Measurements from ENCODE around the gene ZBTB7B. TPM values are rescaled to one million over a fixed set of nuclear protein-coding genes. Genes with fewer than 3 reads are reported as not detected.
A peak's percentile ranks its signal among the peaks of the same experiment; 100 is the strongest.

ZBTB7B gene
- total and polyA plus RNA-seq, 9 of the 15 experiments (the other 6 are each of a cell fraction or from before 2014, with no cell fraction given), result 0.04 to 46.5 (median 15.2) TPM

- TF ChIP-seq VEZF1 (CRISPR knock-in tag; IDR thresholded peaks at IDR 0.05), result peak; percentile 86
- peak; percentile 95 for TF ChIP-seq SP1 (CRISPR knock-in tag; IDR thresholded peaks at IDR 0.05)
- peak; percentile 92 for TF ChIP-seq MYNN (IDR thresholded peaks at IDR 0.05)
- no peak for TF ChIP-seq MYNN (CRISPR knock-in tag; IDR thresholded peaks at IDR 0.05)
- no peak; a peak in 1 of 3 replicates for TF ChIP-seq CBX3 (IDR thresholded peaks at IDR 0.05; ENCODE audit: borderline replicate concordance in 1 of 2, low read length in 2 of 2)
- no peak for TF ChIP-seq BDP1 (IDR thresholded peaks at IDR 0.05; ENCODE audit: insufficient read depth, insufficient read length)
- TF ChIP-seq MTA2 (IDR thresholded peaks at IDR 0.05; ENCODE audit: low read depth), result no peak
- no peak for TF ChIP-seq ZNF436 (CRISPR knock-in tag; IDR thresholded peaks at IDR 0.05)
- no peak for TF ChIP-seq SNRNP70 (optimal IDR thresholded peaks at IDR 0.05; ENCODE audit: low read depth, low read length)
- TF ChIP-seq ILK (tag; IDR thresholded peaks at IDR 0.05; ENCODE audit: borderline replicate concordance, low read depth), result no peak
- no peak for TF ChIP-seq ZNF354B (CRISPR knock-in tag; IDR thresholded peaks at IDR 0.05)
- no peak for TF ChIP-seq ZNF41 (CRISPR knock-in tag; conservative IDR thresholded peaks at IDR 0.05)
- peak; percentile 98 for TF ChIP-seq ZBTB7A (IDR thresholded peaks at IDR 0.05; ENCODE audit: borderline replicate concordance, control insufficient read depth, low read depth, low read length)
- TF ChIP-seq DEAF1 (CRISPR knock-in tag; IDR thresholded peaks at IDR 0.05), result peak; percentile 84
- peak; percentile 97 for TF ChIP-seq HNRNPK (IDR thresholded peaks at IDR 0.05; ENCODE audit: low read depth, low read length, poor library complexity, severe bottlenecking)
- TF ChIP-seq LCOR (CRISPR knock-in tag; IDR thresholded peaks at IDR 0.05), result peak; percentile 97
- peak; percentile 76; the same call in 1 of the 2 replicates for TF ChIP-seq TCF7 (IDR thresholded peaks at IDR 0.05; ENCODE audit: borderline replicate concordance)
- TF ChIP-seq E2F5 (CRISPR knock-in tag; IDR thresholded peaks at IDR 0.05), result peak; percentile 91; the same call in 1 of the 2 replicates
- no peak for TF ChIP-seq FOXO4 (CRISPR knock-in tag; IDR thresholded peaks at IDR 0.05)
- TF ChIP-seq MLLT1 (IDR thresholded peaks at IDR 0.05), result peak; percentile 56 to 98; a peak in 3 of 4 replicates
- TF ChIP-seq CBFB (CRISPR knock-in tag; IDR thresholded peaks at IDR 0.05), result no peak
Measured at GRCh38 chr1:155017041-155017945, 14.7 kb downstream of the ZBTB7B start (continued).

All from K562 (cell line).